ENCODE results near the gene MYDGF. TPM values are rescaled to one million over a fixed set of nuclear protein-coding genes. Genes with fewer than 3 reads are reported as not detected.

Gene MYDGF
- total RNA-seq, 1 experiment from 2014 or later: 128 TPM

GRCh38 chr19:4701557-4701956, 31.4 kb upstream of the MYDGF start:
- H3K27ac ChIP-seq (ENCODE audit: low read depth, low read length, poor library complexity, severe bottlenecking): no peak overlapping the region
- H3K4me1 ChIP-seq (ENCODE audit: insufficient read depth, low read length, poor library complexity, severe bottlenecking): no peaks in the 10 kb centered on the region
- TF ChIP-seq, protein P1, sequence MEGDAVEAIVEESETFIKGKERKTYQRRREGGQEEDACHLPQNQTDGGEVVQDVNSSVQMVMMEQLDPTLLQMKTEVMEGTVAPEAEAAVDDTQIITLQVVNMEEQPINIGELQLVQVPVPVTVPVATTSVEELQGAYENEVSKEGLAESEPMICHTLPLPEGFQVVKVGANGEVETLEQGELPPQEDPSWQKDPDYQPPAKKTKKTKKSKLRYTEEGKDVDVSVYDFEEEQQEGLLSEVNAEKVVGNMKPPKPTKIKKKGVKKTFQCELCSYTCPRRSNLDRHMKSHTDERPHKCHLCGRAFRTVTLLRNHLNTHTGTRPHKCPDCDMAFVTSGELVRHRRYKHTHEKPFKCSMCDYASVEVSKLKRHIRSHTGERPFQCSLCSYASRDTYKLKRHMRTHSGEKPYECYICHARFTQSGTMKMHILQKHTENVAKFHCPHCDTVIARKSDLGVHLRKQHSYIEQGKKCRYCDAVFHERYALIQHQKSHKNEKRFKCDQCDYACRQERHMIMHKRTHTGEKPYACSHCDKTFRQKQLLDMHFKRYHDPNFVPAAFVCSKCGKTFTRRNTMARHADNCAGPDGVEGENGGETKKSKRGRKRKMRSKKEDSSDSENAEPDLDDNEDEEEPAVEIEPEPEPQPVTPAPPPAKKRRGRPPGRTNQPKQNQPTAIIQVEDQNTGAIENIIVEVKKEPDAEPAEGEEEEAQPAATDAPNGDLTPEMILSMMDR (conservative IDR thresholded peaks at IDR 0.05; ENCODE audit: low read depth, low read length): no peak
- TF ChIP-seq EZH2 (IDR thresholded peaks at IDR 0.05; ENCODE audit: borderline replicate concordance, low read depth, low read length, poor library complexity, severe bottlenecking): no peak
- no peak for DNase-seq (ENCODE audit: low spot score)
- no peak overlapping the region for H3K4me3 ChIP-seq (ENCODE audit: low read depth, low read length, poor library complexity, severe bottlenecking)
- H3K27me3 ChIP-seq (replicated peaks; ENCODE audit: insufficient read depth, low read depth, low read length, poor library complexity): no peaks in the 10 kb centered on the region
- no peaks in the 10 kb centered on the region for H3K9me3 ChIP-seq (ENCODE audit: low read depth, low read length, poor library complexity, severe bottlenecking)
- ChIA-PET POLR2A (ENCODE audit: low non-redundant PET) (no interaction called here), CTCF (no interaction called here)
- intact Hi-C loops (cut with micrococcal nuclease; ENCODE audit: unreplicated experiment): no loop called here
- no TSS peak for BruUV-seq (replicated peaks)
- peaks cover 42% of the 10 kb centered on the region for H3K36me3 ChIP-seq (ENCODE audit: insufficient read depth, low read length, poor library complexity, severe bottlenecking)

- Histone ChIP-seq H3K9me3 (ENCODE audit: low read depth, low read length, poor library complexity, severe bottlenecking) (no peaks in the 10 kb centered on the region), H3K27me3 (replicated peaks; ENCODE audit: insufficient read depth, low read depth, low read length, poor library complexity) (no peaks in the 10 kb centered on the region), H3K4me3 (ENCODE audit: low read depth, low read length, poor library complexity, severe bottlenecking) (no peak overlapping the region), H3K36me3 (ENCODE audit: insufficient read depth, low read length, poor library complexity, severe bottlenecking) (peaks cover 42% of the 10 kb centered on the region), H3K27ac (ENCODE audit: low read depth, low read length, poor library complexity, severe bottlenecking) (no peak overlapping the region), H3K4me1 (ENCODE audit: insufficient read depth, low read length, poor library complexity, severe bottlenecking) (no peaks in the 10 kb centered on the region)
- CTCF ChIA-PET: no interaction called here
- no TSS peak for BruUV-seq (replicated peaks)
- TF ChIP-seq, protein P1 (conservative IDR thresholded peaks at IDR 0.05; ENCODE audit: low read depth, low read length): 0 out of 2 replicates have a peak, but pooled peaks have one; percentile 23
- no peak for TF ChIP-seq EZH2 (IDR thresholded peaks at IDR 0.05; ENCODE audit: borderline replicate concordance, low read depth, low read length, poor library complexity, severe bottlenecking)
- POLR2A ChIA-PET (ENCODE audit: low non-redundant PET): no interaction called here
- no peak for DNase-seq (ENCODE audit: low spot score)
- intact Hi-C loops (cut with micrococcal nuclease; ENCODE audit: unreplicated experiment): no loop called here
Measured at GRCh38 chr19:4700693-4700970, 30.5 kb upstream of the MYDGF start.

DNA sequence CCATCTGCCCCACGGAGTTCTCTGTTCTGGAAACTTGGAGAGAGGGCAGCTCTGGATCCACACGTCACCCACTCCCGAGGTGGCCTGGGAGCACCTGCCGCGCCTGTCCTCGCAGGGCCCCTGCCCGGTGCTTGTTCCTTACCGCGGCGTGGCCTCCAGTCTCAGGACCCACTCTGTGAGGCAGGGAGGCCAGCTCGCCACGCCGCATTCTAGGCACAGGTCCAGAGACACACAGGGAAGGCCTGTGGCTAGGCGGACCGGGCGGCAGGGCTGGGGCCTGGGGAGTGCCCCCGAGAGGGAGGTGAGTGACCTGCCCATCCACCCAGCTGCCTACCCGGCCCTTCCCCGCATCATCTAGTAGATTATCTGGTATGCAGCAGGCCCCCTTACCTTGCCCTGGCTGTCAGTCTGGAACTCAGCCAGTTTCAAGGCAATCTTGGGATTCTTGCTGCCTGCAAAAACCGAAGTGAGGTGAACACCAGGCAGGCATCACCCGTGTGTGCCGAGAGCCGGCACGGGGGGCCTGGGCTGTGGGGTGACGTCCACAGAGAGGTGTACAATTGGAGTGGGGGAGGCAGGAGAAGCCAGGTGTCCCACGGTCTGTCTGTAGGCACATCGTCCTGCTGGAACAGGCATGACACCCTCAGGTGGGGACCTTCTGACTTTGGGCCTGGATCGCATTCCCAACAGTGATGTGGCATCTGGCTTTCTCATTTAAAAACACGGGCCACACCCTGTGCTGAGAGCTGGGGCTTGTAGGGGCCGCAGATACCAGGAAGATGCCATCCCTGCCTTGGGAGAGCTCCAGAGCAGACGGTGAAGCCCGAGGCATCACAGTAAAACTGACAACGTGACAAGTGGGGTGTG, 29.9 kb upstream of the MYDGF start:
- no peaks in the 10 kb centered on the region for H3K27me3 ChIP-seq (replicated peaks; ENCODE audit: insufficient read depth, low read depth, low read length, poor library complexity)
- CTCF ChIA-PET: no interaction called here
- no peaks in the 10 kb centered on the region for H3K4me1 ChIP-seq (ENCODE audit: insufficient read depth, low read length, poor library complexity, severe bottlenecking)
- no peaks in the 10 kb centered on the region for H3K9me3 ChIP-seq (ENCODE audit: low read depth, low read length, poor library complexity, severe bottlenecking)
- no peak for DNase-seq (ENCODE audit: low spot score)
- POLR2A ChIA-PET (ENCODE audit: low non-redundant PET): no interaction called here
- no peak overlapping the region for H3K27ac ChIP-seq (ENCODE audit: low read depth, low read length, poor library complexity, severe bottlenecking)
- BruUV-seq (replicated peaks): no TSS peak
- H3K36me3 ChIP-seq (ENCODE audit: insufficient read depth, low read length, poor library complexity, severe bottlenecking): peaks cover 40% of the 10 kb centered on the region
- TF ChIP-seq, protein P1 (conservative IDR thresholded peaks at IDR 0.05; ENCODE audit: low read depth, low read length): no peak
- no peak for TF ChIP-seq EZH2 (IDR thresholded peaks at IDR 0.05; ENCODE audit: borderline replicate concordance, low read depth, low read length, poor library complexity, severe bottlenecking)
- intact Hi-C loops (cut with micrococcal nuclease; ENCODE audit: unreplicated experiment): no loop called here
- H3K4me3 ChIP-seq (ENCODE audit: low read depth, low read length, poor library complexity, severe bottlenecking): no peak overlapping the region
